Panc1 (cell line): ENCODE measurements around the gene SCUBE2.

Experiments used
- POLR2AphosphoS5 ChIP-seq: IDR thresholded peaks from 2 replicates; pipeline ENCODE4 v1.6.1; 2012; ENCODE audit warnings: mild to moderate bottlenecking, low read depth, low read length, moderate library complexity
- SIN3A ChIP-seq: IDR thresholded peaks from 2 replicates; pipeline ENCODE4 v1.6.1; 2012; ENCODE audit warnings: low read depth, mild to moderate bottlenecking, low read length, moderate library complexity, borderline replicate concordance; ENCODE audit not compliant: insufficient read depth
- TCF7L2 ChIP-seq: IDR thresholded peaks from 2 replicates; pipeline ENCODE4 v1.6.1; 2011; ENCODE audit warnings: mild to moderate bottlenecking, low read depth, low read length, inconsistent platforms
- TF ChIP-seq, protein P1 (sequence below): fragments of 450-650 bp; IDR thresholded peaks from 2 replicates; pipeline ENCODE4 v1.5.1; 2017; ENCODE audit warnings: mild to moderate bottlenecking
- TF ChIP-seq, protein P2 (sequence below), 2 experiments: IDR thresholded peaks; 2 replicates each; pipeline ENCODE4 v1.6.1; 2011 to 2012; ENCODE audit warnings: low read depth in 2 of 2, control low read depth in 1 of 2, low read length in 1 of 2, mild to moderate bottlenecking in 1 of 2, moderate library complexity in 1 of 2; ENCODE audit not compliant: insufficient read depth in 1 of 2

DNA sequence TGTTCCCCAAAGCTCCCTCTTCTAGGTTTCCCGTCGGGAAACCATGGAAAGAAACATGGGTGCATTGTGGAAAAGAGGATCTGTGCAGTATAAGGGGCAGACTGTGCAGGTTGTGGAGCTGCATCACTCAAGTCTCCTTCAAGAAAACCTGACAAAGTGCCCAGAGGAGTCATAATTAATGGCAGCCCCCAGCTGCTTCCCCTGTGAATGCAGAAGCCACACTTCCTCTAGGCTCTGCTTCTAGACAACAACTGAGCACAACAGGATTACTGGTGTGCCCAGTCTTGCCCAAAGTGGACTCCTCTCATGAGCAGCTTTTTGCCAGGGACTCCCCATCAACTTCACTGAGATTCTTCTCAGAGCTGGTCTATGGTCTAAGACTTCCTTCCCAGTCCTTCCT is 42.6 kb upstream of the SCUBE2 start:
- TF ChIP-seq, protein P1, sequence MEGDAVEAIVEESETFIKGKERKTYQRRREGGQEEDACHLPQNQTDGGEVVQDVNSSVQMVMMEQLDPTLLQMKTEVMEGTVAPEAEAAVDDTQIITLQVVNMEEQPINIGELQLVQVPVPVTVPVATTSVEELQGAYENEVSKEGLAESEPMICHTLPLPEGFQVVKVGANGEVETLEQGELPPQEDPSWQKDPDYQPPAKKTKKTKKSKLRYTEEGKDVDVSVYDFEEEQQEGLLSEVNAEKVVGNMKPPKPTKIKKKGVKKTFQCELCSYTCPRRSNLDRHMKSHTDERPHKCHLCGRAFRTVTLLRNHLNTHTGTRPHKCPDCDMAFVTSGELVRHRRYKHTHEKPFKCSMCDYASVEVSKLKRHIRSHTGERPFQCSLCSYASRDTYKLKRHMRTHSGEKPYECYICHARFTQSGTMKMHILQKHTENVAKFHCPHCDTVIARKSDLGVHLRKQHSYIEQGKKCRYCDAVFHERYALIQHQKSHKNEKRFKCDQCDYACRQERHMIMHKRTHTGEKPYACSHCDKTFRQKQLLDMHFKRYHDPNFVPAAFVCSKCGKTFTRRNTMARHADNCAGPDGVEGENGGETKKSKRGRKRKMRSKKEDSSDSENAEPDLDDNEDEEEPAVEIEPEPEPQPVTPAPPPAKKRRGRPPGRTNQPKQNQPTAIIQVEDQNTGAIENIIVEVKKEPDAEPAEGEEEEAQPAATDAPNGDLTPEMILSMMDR, result no peak
- TF ChIP-seq POLR2AphosphoS5, result peak; percentile 38; the same call in 1 of the 2 replicates
- TF ChIP-seq, protein P2, sequence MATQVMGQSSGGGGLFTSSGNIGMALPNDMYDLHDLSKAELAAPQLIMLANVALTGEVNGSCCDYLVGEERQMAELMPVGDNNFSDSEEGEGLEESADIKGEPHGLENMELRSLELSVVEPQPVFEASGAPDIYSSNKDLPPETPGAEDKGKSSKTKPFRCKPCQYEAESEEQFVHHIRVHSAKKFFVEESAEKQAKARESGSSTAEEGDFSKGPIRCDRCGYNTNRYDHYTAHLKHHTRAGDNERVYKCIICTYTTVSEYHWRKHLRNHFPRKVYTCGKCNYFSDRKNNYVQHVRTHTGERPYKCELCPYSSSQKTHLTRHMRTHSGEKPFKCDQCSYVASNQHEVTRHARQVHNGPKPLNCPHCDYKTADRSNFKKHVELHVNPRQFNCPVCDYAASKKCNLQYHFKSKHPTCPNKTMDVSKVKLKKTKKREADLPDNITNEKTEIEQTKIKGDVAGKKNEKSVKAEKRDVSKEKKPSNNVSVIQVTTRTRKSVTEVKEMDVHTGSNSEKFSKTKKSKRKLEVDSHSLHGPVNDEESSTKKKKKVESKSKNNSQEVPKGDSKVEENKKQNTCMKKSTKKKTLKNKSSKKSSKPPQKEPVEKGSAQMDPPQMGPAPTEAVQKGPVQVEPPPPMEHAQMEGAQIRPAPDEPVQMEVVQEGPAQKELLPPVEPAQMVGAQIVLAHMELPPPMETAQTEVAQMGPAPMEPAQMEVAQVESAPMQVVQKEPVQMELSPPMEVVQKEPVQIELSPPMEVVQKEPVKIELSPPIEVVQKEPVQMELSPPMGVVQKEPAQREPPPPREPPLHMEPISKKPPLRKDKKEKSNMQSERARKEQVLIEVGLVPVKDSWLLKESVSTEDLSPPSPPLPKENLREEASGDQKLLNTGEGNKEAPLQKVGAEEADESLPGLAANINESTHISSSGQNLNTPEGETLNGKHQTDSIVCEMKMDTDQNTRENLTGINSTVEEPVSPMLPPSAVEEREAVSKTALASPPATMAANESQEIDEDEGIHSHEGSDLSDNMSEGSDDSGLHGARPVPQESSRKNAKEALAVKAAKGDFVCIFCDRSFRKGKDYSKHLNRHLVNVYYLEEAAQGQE (IDR thresholded peaks at IDR 0.05; ENCODE audit: insufficient read depth in 1 of 2, low read depth in 2 of 2, low read length in 1 of 2), result no peak
- TF ChIP-seq SIN3A, result no peak
- TF ChIP-seq TCF7L2, result no peak
